ENCODE results near the gene ZNF700. TPM values are rescaled to one million over a fixed set of nuclear protein-coding genes. Genes with fewer than 3 reads are reported as not detected.
"Not testable (repeated sequence)": the region's sequence is repeated elsewhere in the genome, so short reads cannot be mapped to it uniquely, and the experiment has no call there.

Gene ZNF700
- total RNA-seq, 1 donor from 2014 or later = 12.2 TPM

DNA sequence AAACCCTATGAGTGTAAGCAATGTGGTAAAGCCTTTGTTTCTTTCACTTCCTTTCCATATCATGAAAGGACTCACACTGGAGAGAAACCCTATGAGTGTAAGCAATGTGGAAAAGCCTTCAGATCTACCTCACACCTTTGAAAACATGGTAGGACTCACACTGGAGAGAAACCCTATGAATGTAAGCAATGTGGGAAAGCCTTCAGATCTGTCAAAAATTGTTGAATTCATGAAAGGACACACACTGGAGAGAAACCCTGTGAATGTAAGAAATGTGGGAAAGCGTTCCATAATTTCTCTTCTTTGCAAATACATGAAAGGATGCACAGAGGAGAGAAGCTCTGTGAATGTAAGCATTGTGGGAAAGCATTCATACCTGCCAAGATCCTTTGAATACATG, 13.0 kb upstream of the ZNF700 start:
- H3K27me3 Mint-ChIP-seq (ENCODE audit: insufficient read depth); H3K27ac Mint-ChIP-seq; H3K36me3 Mint-ChIP-seq (ENCODE audit: low read depth); DNase-seq (ENCODE audit: low spot score); H3K4me3 Mint-ChIP-seq; intact Hi-C loops (cut with micrococcal nuclease); H3K4me1 Mint-ChIP-seq (ENCODE audit: low read depth): not testable (repeated sequence)
- H3K9me3 Mint-ChIP-seq = peaks cover 56% of the 10 kb centered on the region

DNA sequence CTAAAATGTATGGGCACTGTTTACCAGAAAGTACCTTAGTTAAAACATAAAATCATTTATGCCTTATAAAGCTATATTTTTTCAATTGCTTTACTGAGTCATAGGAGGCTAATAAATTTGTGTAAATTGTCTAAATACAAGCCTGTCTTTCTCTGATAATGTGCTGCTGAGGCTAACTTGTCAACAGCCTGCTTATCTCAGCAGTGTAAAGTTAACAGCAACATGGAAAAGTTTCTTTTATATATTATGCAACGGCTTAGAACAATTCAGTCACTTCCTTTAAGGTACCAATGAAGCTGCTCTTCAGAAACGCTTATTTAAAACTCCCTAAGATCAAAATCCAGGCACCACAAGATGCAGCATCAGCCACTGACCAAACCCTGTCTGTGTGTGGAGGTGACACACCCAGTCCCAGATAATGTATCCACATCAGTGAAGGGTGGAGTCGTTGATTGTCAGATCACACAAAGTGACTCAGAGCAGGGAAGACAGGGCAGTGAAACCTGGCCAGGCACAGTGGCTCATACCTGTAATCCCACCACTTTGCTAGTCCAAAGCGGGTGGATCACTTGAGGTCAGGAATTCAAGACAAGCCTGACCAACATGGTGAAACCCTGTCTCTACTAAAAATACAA, 10.4 kb upstream of the ZNF700 start:
- H3K9me3 Mint-ChIP-seq = peaks cover 40% of the 10 kb centered on the region
- H3K4me3 Mint-ChIP-seq; H3K4me1 Mint-ChIP-seq (ENCODE audit: low read depth); H3K36me3 Mint-ChIP-seq (ENCODE audit: low read depth); H3K27ac Mint-ChIP-seq; intact Hi-C loops (cut with micrococcal nuclease); DNase-seq (ENCODE audit: low spot score); H3K27me3 Mint-ChIP-seq (ENCODE audit: insufficient read depth): not testable (repeated sequence)

DNA sequence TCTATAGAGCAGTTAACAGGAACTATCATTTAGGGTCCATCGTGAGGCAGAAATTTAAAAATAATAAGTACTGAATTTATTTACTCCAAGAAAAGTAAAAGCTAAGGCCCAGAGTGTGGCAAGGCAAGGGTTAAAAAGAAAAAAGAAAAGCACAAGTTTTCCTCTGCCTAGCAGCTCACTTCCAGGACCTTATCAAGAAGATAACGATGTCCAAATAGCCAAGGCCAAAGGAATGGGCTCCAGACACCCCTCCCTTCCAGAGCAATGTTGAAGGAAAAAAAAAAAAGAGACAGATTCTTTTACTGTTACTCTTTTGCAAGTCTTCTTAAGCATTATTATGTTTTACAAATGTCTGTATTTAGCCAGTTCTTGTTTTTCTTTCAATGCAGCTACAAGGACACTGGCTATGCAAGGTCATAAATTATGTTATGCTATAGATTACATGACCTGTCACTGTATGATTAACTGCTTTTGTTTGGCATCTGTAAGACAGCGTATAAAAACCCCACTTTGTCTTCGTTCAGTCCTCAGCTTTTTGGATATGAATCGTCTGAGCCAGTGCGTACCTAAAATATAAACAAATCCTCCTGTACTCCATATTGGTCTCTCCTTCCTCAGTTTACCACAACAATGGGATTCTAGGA, 2.9 kb upstream of the ZNF700 start:
- intact Hi-C loops (cut with micrococcal nuclease) = loop anchor here (5.0 to 10.0 kb wide), 3 partner anchors 357 to 630 kb away; partner anchors contain the start of genes ODAD3, PRKCSH and ZNF564
- Mint-ChIP-seq H3K27me3 (ENCODE audit: insufficient read depth) (no peaks in the 10 kb centered on the region), H3K27ac (no peak overlapping the region), H3K4me3 (no peak overlapping the region), H3K36me3 (ENCODE audit: low read depth) (peaks cover 13% of the 10 kb centered on the region), H3K9me3 (peaks cover 15% of the 10 kb centered on the region), H3K4me1 (ENCODE audit: low read depth) (peaks cover 33% of the 10 kb centered on the region)
- no peak for DNase-seq (ENCODE audit: low spot score)

DNA sequence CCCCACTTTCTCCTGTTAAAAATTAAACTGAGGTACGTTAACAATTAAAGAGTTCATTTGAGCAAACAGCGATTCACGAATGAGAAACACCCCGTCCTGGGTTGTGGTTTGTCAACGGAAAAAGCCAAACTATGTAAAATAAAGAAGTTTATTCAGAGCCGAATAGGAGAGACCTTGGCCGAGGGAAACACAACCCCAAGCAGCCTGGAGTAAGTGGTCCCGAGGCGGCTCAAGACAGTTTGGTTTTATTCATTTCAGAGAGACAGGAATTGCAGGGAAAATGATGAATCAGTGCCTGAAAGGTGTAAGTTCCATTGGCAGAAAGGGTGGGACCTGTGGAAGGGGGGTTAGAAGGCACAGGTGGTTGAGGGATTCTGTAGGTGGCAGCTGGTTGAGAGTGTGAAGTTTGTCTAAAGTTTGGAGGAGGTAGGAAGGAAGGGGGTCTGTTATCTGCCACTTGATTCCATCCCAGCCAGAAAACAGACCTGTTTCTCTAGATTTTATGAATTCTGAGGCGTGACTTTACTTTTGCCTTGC, 812 bp downstream of the ZNF700 start:
- not testable (repeated sequence) for H3K27me3 Mint-ChIP-seq (ENCODE audit: insufficient read depth); DNase-seq (ENCODE audit: low spot score)
- intact Hi-C loops (cut with micrococcal nuclease) = loop anchor here (2.0 to 10.0 kb wide), 5 partner anchors 111 to 491 kb away; partner anchors contain the start of genes ODAD3, PRKCSH, ZNF136 and ZNF440
- Mint-ChIP-seq H3K4me1 (ENCODE audit: low read depth) (peaks cover 33% of the 10 kb centered on the region), H3K4me3 (peak overlapping the region; percentile 96), H3K36me3 (ENCODE audit: low read depth) (peaks cover 41% of the 10 kb centered on the region), H3K27ac (peak overlapping the region; percentile 89), H3K9me3 (peaks cover 28% of the 10 kb centered on the region)

DNA sequence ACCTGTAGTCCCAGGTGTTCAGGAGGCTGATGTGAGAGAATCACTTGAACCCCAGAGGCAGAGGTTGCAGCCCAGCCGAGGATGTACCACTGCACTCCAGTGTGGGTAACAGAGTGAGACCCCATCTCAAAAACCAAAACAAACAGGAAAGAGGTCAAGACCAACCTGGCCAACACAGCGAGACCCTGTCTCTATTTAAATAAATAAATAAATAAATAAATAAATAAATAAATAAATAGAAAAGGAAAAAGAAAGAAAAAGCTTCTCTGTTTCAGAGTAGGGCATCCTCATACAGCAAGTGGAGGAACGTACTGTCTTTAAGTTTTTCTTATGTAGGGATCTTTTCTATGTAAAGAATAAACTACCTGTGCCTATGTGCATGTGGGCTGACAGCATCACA, 2.3 kb downstream of the ZNF700 start:
- peaks cover 47% of the 10 kb centered on the region for H3K36me3 Mint-ChIP-seq (ENCODE audit: low read depth)
- intact Hi-C loops (cut with micrococcal nuclease) = loop anchor here (10.0 kb wide), 2 partner anchors 362 to 492 kb away; partner anchors contain the start of genes ODAD3 and PRKCSH
- peaks cover 39% of the 10 kb centered on the region for H3K9me3 Mint-ChIP-seq
- DNase-seq (ENCODE audit: low spot score) = no peak
- H3K4me1 Mint-ChIP-seq (ENCODE audit: low read depth) = peaks cover 33% of the 10 kb centered on the region
- H3K27me3 Mint-ChIP-seq (ENCODE audit: insufficient read depth) = no peaks in the 10 kb centered on the region
- peak overlapping the region; percentile 30 for H3K4me3 Mint-ChIP-seq
- H3K27ac Mint-ChIP-seq = no peak overlapping the region

DNA sequence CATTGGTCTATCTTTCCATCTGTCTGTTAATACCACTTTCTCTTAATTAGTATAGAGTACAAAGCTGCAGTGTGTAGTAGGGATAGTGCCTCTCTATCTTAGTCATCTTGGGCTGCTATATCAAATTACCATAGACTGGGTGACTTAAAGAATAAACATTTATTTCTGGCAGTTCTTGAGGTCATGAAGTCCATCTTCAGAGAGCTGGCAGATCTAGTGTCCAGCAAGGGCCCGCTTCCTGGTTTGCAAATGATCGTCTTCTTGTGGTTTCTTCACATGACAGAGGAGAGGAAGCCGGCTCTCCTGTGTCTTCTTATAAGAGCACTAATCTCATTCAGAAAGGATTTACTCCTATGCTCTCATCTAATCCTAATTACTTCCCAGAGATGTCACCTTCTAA, 6.1 kb downstream of the ZNF700 start:
- Mint-ChIP-seq H3K36me3 (ENCODE audit: low read depth) (peaks cover 60% of the 10 kb centered on the region), H3K4me1 (ENCODE audit: low read depth) (peaks cover 8% of the 10 kb centered on the region), H3K4me3 (no peak overlapping the region), H3K27me3 (ENCODE audit: insufficient read depth) (no peaks in the 10 kb centered on the region), H3K9me3 (peaks cover 51% of the 10 kb centered on the region), H3K27ac (no peak overlapping the region)
- DNase-seq (ENCODE audit: low spot score) = no peak
- intact Hi-C loops (cut with micrococcal nuclease) = no loop called here

DNA sequence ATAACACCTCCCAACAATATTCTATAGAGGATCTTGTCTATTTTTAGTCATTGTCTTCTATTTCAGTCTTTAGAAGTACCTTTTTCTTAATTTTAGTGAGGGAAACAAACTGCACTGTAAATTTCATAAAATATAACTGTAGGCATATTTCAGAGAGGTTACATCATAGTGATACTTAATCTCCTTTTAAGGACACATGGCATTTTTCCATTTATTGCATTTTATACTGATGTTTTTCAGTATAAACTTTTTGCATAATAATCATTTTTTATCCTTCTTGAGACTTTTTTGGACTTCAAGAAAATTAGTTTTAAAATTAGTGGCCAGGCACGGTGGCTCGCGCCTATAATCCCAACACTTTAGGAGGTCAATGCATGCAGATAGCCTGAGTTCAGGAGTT, 6.6 kb downstream of the ZNF700 start:
- Mint-ChIP-seq H3K4me3 (no peak overlapping the region), H3K4me1 (ENCODE audit: low read depth) (peaks cover 4% of the 10 kb centered on the region), H3K27me3 (ENCODE audit: insufficient read depth) (no peaks in the 10 kb centered on the region), H3K36me3 (ENCODE audit: low read depth) (peaks cover 61% of the 10 kb centered on the region), H3K9me3 (peaks cover 54% of the 10 kb centered on the region), H3K27ac (no peak overlapping the region)
- DNase-seq (ENCODE audit: low spot score) = no peak
- intact Hi-C loops (cut with micrococcal nuclease) = no loop called here

DNA sequence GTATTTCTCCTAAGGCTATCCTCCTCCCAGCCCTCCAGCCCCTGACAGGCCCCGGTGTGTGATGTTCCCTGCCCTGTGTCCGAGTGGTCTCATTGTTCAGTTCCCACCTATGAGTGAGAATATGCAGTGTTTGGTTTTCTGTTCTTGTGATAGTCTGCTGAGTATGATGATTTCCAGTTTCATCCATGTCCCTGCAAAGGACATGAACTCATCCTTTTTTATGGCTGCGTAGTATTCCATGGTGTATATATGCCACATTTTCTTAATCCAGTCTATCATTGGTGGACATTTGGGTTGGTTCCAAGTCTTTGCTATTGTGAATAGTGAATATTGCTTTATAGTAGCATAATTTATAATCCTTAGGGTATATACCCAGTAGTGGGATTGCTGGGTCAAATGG, 10.9 kb downstream of the ZNF700 start:
- H3K4me3 Mint-ChIP-seq; H3K4me1 Mint-ChIP-seq (ENCODE audit: low read depth); H3K27me3 Mint-ChIP-seq (ENCODE audit: insufficient read depth); intact Hi-C loops (cut with micrococcal nuclease); H3K27ac Mint-ChIP-seq; DNase-seq (ENCODE audit: low spot score): not testable (repeated sequence)
- Mint-ChIP-seq H3K36me3 (ENCODE audit: low read depth) (peaks cover 57% of the 10 kb centered on the region), H3K9me3 (peaks cover 60% of the 10 kb centered on the region)

DNA sequence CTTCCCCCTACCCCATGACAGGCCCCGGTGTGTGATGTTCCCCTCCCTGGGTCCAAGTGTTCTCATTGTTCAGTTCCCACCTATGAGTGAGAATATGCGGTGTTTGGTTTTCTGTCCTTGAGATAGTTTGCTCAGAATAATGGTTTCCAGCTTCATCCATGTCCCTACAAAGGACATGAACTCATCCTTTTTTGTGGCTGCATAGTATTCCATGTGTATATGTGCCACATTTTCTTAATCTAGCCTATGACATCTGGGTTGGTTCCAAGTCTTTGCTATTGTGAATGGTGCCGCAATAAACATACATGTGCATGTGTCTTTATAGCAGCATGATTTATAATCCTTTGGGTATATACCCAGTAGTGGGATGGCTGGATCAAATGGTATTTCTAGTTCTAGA, 13.5 kb downstream of the ZNF700 start:
- Mint-ChIP-seq H3K9me3 (peaks cover 64% of the 10 kb centered on the region), H3K36me3 (ENCODE audit: low read depth) (peaks cover 65% of the 10 kb centered on the region)
- H3K4me1 Mint-ChIP-seq (ENCODE audit: low read depth); intact Hi-C loops (cut with micrococcal nuclease); H3K27me3 Mint-ChIP-seq (ENCODE audit: insufficient read depth); H3K4me3 Mint-ChIP-seq; DNase-seq (ENCODE audit: low spot score); H3K27ac Mint-ChIP-seq: not testable (repeated sequence)

DNA sequence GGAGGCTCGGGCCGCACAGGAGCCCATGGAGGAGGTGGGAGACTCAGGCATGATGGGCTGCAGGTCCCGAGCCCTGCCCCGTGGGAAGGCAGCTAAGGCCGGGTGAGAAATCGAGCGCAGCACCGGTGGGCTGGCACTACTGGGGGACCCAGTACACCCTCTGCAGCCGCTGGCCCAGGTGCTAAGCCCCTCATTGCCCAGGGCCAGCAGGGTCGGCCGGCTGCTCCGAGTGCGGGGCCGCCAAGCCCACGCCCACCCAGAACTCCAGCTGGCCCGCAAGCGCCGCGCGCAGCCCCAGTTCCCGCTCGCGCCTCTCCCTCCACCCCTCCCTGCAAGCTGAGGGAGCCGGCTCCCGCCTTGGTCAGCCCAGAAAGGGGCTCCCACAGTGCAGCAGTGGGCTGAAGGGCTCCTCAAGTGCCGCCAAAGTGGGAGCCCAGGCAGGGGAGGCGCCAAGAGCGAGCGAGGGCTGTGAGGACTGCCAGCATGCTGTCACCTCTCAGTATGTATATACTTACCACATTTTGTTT, 16.5 kb downstream of the ZNF700 start:
- DNase-seq (ENCODE audit: low spot score); H3K27ac Mint-ChIP-seq; H3K4me3 Mint-ChIP-seq; H3K4me1 Mint-ChIP-seq (ENCODE audit: low read depth); intact Hi-C loops (cut with micrococcal nuclease); H3K27me3 Mint-ChIP-seq (ENCODE audit: insufficient read depth): not testable (repeated sequence)
- Mint-ChIP-seq H3K9me3 (peaks cover 80% of the 10 kb centered on the region), H3K36me3 (ENCODE audit: low read depth) (peaks cover 71% of the 10 kb centered on the region)

DNA sequence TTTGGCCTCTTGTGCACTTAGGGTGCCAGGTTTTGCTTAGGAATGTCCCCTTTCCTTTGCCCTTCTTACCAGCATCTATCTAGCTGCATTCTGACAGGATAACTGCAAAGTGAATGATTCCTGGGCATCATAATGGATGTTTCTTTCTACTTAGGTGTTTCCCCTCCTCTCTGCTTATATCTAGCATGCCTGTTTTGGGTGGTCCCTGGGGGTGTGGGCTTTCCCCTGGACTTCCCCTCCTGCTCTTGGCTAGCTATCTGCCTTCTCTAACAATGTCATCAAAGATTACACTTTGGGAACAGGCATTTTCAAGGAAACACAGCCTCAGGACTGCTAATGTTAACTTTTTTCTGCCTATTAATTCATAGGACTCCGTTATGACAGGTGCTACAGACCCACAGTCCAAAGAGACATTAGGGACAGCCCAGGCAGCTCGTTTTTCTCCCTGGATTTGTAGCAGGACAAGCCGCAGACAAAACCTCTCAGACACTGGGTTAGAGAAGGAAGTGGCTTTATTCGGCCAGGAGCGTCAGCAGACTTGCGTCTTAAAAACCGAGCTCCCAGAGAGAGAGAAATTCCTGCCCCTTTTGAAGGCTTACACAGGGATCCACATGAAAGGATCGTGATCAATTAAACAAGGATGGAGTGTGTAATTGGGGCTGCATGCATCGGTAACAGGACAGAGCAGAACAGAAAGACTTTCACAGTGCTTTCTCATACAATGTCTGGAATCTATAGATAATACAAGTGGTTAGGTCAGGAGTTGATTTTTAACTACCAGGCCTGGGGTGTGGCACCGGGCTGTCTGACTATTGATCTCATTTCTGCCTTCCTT, 17.3 kb downstream of the ZNF700 start:
- Mint-ChIP-seq H3K4me3 (no peak overlapping the region), H3K9me3 (peaks cover 81% of the 10 kb centered on the region), H3K27ac (no peak overlapping the region), H3K36me3 (ENCODE audit: low read depth) (peaks cover 73% of the 10 kb centered on the region), H3K27me3 (ENCODE audit: insufficient read depth) (no peaks in the 10 kb centered on the region), H3K4me1 (ENCODE audit: low read depth) (no peaks in the 10 kb centered on the region)
- no peak for DNase-seq (ENCODE audit: low spot score)
- intact Hi-C loops (cut with micrococcal nuclease) = no loop called here

DNA sequence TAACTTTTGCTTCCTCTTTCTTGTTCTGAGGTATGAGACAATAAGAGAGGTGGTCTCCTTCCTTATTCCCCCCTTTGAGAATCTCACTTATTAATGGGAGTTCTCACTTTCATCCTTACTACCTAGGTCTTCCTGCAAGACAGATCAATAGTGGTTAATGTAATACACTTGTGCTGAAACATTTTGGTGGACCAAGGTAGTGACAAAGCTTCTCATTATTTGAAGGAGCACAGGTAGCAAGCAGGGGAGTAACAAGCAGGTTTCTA, 17.9 kb downstream of the ZNF700 start:
- H3K9me3 Mint-ChIP-seq = peaks cover 83% of the 10 kb centered on the region
- no peak for DNase-seq (ENCODE audit: low spot score)
- no peak overlapping the region for H3K4me3 Mint-ChIP-seq
- intact Hi-C loops (cut with micrococcal nuclease) = no loop called here
- no peaks in the 10 kb centered on the region for H3K4me1 Mint-ChIP-seq (ENCODE audit: low read depth)
- H3K27ac Mint-ChIP-seq = no peak overlapping the region
- H3K27me3 Mint-ChIP-seq (ENCODE audit: insufficient read depth) = no peaks in the 10 kb centered on the region
- H3K36me3 Mint-ChIP-seq (ENCODE audit: low read depth) = peaks cover 75% of the 10 kb centered on the region

DNA sequence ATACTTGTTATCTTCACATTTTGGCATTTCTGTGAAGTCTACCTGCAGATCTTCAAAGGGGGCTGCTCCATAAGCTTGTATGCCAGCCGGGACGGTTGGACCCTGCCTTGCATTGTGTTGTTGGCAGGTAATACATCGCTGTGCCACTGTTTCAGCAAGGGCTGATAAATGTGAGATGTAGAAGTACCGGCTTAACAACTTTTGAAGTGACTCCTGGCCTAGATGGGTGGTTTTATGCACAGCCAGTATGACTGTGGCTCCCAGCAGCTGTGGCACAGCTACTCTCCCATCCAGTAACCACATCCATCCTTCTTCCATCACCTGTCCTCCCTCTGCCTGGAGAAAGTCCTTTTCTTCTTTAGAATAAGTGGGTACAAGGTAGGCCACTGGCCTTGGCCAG, 19.7 kb downstream of the ZNF700 start:
- H3K9me3 Mint-ChIP-seq = peaks cover 91% of the 10 kb centered on the region
- no peak overlapping the region for H3K27ac Mint-ChIP-seq
- no peak overlapping the region for H3K4me3 Mint-ChIP-seq
- DNase-seq (ENCODE audit: low spot score) = no peak
- no peaks in the 10 kb centered on the region for H3K27me3 Mint-ChIP-seq (ENCODE audit: insufficient read depth)
- intact Hi-C loops (cut with micrococcal nuclease) = no loop called here
- H3K4me1 Mint-ChIP-seq (ENCODE audit: low read depth) = no peaks in the 10 kb centered on the region
- peaks cover 84% of the 10 kb centered on the region for H3K36me3 Mint-ChIP-seq (ENCODE audit: low read depth)

Measured in activated T-helper 1 cell treated with anti-CD3 and anti-CD28 coated beads, Interleukin-12 subunit alpha, Interleukin-12 subunit beta, Interleukin-2, Interleukin-4 antibody, amounts not matched to agents 30 ng/mL and 10 ng/mL and 1 ng/mL, durations not matched to agents 14 hours and 24 hours and 36 hours (primary cell).